Measurements from ENCODE around the gene ABCC9. TPM values are rescaled to one million over a fixed set of nuclear protein-coding genes. Genes with fewer than 3 reads are reported as not detected.
A peak's percentile ranks its signal among the peaks of the same experiment; 100 is the strongest.

ABCC9 gene
- total RNA-seq (not detected in 2 replicates), polyA plus RNA-seq (under 0.01 TPM in 1 of 2 replicates, not detected in the other), polyA minus RNA-seq (0.12 and 0.15 TPM in 2 replicates), Bru-seq, nascent RNA (percentile 1 among the genes with signal in this experiment), BruChase-seq, experiment 1, labeled RNA remaining after a 6-hour chase (not detected), BruChase-seq, experiment 2, labeled RNA remaining after a 2-hour chase (not detected)
- not detected in 2 replicates for polyA plus RNA-seq (2011; cell fraction: cytosol; rRNA removed)
- polyA plus RNA-seq (2011; cell fraction: nucleus; rRNA removed), result 0.03 TPM in 2 replicates
- polyA plus RNA-seq (2012), result not detected in 2 replicates
- not detected for polyA minus RNA-seq (2011; cell fraction: cytosol; rRNA and poly(A)+ RNA removed)
- polyA minus RNA-seq (2011; cell fraction: nucleus; rRNA and poly(A)+ RNA removed), result 0.10 and 0.29 TPM in 2 replicates
- long read RNA-seq, result 0 reads

GRCh38 chr12:21940549-21941505, at the start of gene ABCC9:
ABCC9 (minus strand) TSS chr12:21941426; CDS start chr12:21936674, 4,752 bp downstream.
- Histone ChIP-seq H3K4me1 (ENCODE audit: control insufficient read depth, extremely low read depth, insufficient read depth, low read length) (peaks cover 12% of the 10 kb centered on the region), H4K20me1 (replicated peaks; ENCODE audit: control insufficient read depth, extremely low read depth, insufficient read depth, low read length) (no peaks in the 10 kb centered on the region), H3K9me1 (replicated peaks; ENCODE audit: control insufficient read depth, extremely low read depth, insufficient read depth, low read length) (no peaks in the 10 kb centered on the region), H3K4me3 (replicated peaks in 1 of 3; ENCODE audit: insufficient read depth in 1 of 3, low read depth in 1 of 3, low read length in 3 of 3) (peak within 1 kb of the TSS; percentile 7 to 44 (median 7)), H2AFZ (ENCODE audit: low read depth, low read length) (peak within 1 kb of the TSS; percentile 50), H3K27me3 (ENCODE audit: control insufficient read depth in 2 of 2, insufficient read depth in 2 of 2, low read length in 2 of 2) (peaks cover 33 to 47% of the 10 kb centered on the region in 2 experiments), H3K9ac (replicated peaks; ENCODE audit: extremely low read depth, insufficient read depth, low read length) (no peak within 1 kb of the TSS), H3K9me3 (replicated peaks; ENCODE audit: control insufficient read depth, insufficient read depth, low read length) (no peaks in the 10 kb centered on the region), H3K79me2 (ENCODE audit: control insufficient read depth, insufficient read depth, low read length) (no peaks in the 10 kb centered on the region), H3K4me2 (ENCODE audit: insufficient read depth, low read length) (peak within 1 kb of the TSS; percentile 54), H3K27ac (ENCODE audit: insufficient read depth, low read depth, low read length) (no peak within 1 kb of the TSS), H3K36me3 (ENCODE audit: control insufficient read depth in 2 of 2, extremely low read depth in 1 of 2, insufficient read depth in 2 of 2, low read length in 2 of 2) (no peaks in the 10 kb centered on the region)
- FAIRE-seq (peak; percentile 4), DNase-seq (ENCODE audit: low read depth, low spot score) (peak; percentile 16)
- intact Hi-C loops (cut with micrococcal nuclease) (no loop called here), dilution Hi-C loops (cut with MboI; ENCODE audit: extremely low pct_ligation_motif_present, low sequenced_read_pairs) (no loop called here)
- BruUV-seq (replicated peaks), result no TSS peak
- ChIA-PET POLR2A (no interaction called here), CTCF (interaction anchor here (1.2 kb wide), 2 partner anchors 16 to 243 kb away, joined by 3 to 4 read pairs; no protein-coding TSS in a partner anchor)
- TF ChIP-seq EZH2 (IDR thresholded peaks at IDR 0.05; ENCODE audit: borderline replicate concordance, low read depth, low read length, severe bottlenecking) (peak; percentile 80), FOS (IDR thresholded peaks at IDR 0.05; ENCODE audit: borderline replicate concordance, insufficient read depth, low read length) (no peak)

- TF ChIP-seq MYC (IDR thresholded peaks at IDR 0.05; ENCODE audit: low read depth, low read length) (no peak), CTCF (IDR thresholded peaks at IDR 0.05; ENCODE audit: extremely low read depth in 1 of 2, insufficient read depth in 1 of 2, low read depth in 1 of 2, low read length in 2 of 2) (peak; percentile 28 to 38)
- Histone ChIP-seq H4K20me1 (replicated peaks; ENCODE audit: control insufficient read depth, extremely low read depth, insufficient read depth, low read length) (no peaks in the 10 kb centered on the region), H3K36me3 (ENCODE audit: control insufficient read depth in 2 of 2, extremely low read depth in 1 of 2, insufficient read depth in 2 of 2, low read length in 2 of 2) (no peaks in the 10 kb centered on the region), H3K4me3 (replicated peaks in 1 of 3; ENCODE audit: insufficient read depth in 1 of 3, low read depth in 1 of 3, low read length in 3 of 3) (no peak overlapping the region), H3K27ac (ENCODE audit: insufficient read depth, low read depth, low read length) (no peak overlapping the region), H3K79me2 (ENCODE audit: control insufficient read depth, insufficient read depth, low read length) (no peaks in the 10 kb centered on the region), H3K9me1 (replicated peaks; ENCODE audit: control insufficient read depth, extremely low read depth, insufficient read depth, low read length) (no peaks in the 10 kb centered on the region), H2AFZ (ENCODE audit: low read depth, low read length) (no peak overlapping the region), H3K9ac (replicated peaks; ENCODE audit: extremely low read depth, insufficient read depth, low read length) (no peak overlapping the region), H3K4me1 (ENCODE audit: control insufficient read depth, extremely low read depth, insufficient read depth, low read length) (peaks cover 9% of the 10 kb centered on the region), H3K4me2 (ENCODE audit: insufficient read depth, low read length) (no peak overlapping the region), H3K27me3 (ENCODE audit: control insufficient read depth in 2 of 2, insufficient read depth in 2 of 2, low read length in 2 of 2) (peaks cover 0 to 3% of the 10 kb centered on the region in 2 experiments), H3K9me3 (replicated peaks; ENCODE audit: control insufficient read depth, insufficient read depth, low read length) (no peaks in the 10 kb centered on the region)
- BruUV-seq (replicated peaks), result no TSS peak
- dilution Hi-C loops (cut with MboI; ENCODE audit: extremely low pct_ligation_motif_present, low sequenced_read_pairs) (no loop called here), intact Hi-C loops (cut with micrococcal nuclease) (loop anchor here (1.0 kb wide), 2 partner anchors 292 to 453 kb away; no protein-coding TSS in a partner anchor)
- DNase-seq (ENCODE audit: low read depth, low spot score) (peak; percentile 41), FAIRE-seq (peak; percentile 49)
- ChIA-PET CTCF (interaction anchor here (0.5 to 8.1 kb wide), 43 partner anchors 8 to 1726 kb away, joined by 3 to 517 read pairs (median 4); partner anchors contain the start of gene LDHB), POLR2A (no interaction called here)
Observed at GRCh38 chr12:21989819-21990412, 48.7 kb upstream of the ABCC9 start.
